ENCODE results near the gene PFKFB4. TPM values are rescaled to one million over a fixed set of nuclear protein-coding genes. Genes with fewer than 3 reads are reported as not detected.

Gene PFKFB4
- total RNA-seq, 3 donors from 2014 or later (not counting 1 experiment from before 2014, with no cell fraction given) = 2.4 to 4.3 (median 3.6) TPM

GRCh38 chr3:48558493-48559134 lies 2.0 kb upstream of the PFKFB4 start:
- H3K4me3 Mint-ChIP-seq = peak overlapping the region; percentile 55
- intact Hi-C loops (cut with micrococcal nuclease) = no loop called here
- peak; percentile 42 for TF ChIP-seq CTCF (IDR thresholded peaks at IDR 0.05)
- no peaks in the 10 kb centered on the region for H3K9me3 Mint-ChIP-seq
- Histone ChIP-seq H3K36me3 (ENCODE audit: control insufficient read depth, insufficient read depth, low read length) (no peaks in the 10 kb centered on the region), H3K9me3 (ENCODE audit: control insufficient read depth, insufficient read depth, low read length) (no peaks in the 10 kb centered on the region), H3K4me3 (ENCODE audit: low read length) (no peak overlapping the region), H3K27ac (ENCODE audit: low read length) (peak overlapping the region; percentile 44), H3K4me1 (ENCODE audit: control insufficient read depth, insufficient read depth, low read length) (peaks cover 57% of the 10 kb centered on the region), H3K27me3 (ENCODE audit: control insufficient read depth, insufficient read depth, low read length) (no peaks in the 10 kb centered on the region)
- H3K4me1 Mint-ChIP-seq = peaks cover 20 to 47% of the 10 kb centered on the region in 2 donors
- no peaks in the 10 kb centered on the region for H3K36me3 Mint-ChIP-seq
- ATAC-seq = no peak
- WGBS (ENCODE audit: insufficient coverage) = 58% methylated on average over 6 of the region's 6 CpGs
- H3K27ac Mint-ChIP-seq = peak overlapping the region; percentile 61 to 66
- peak in 1 of 2 donors; percentile 27 for DNase-seq
- no peaks in the 10 kb centered on the region for H3K27me3 Mint-ChIP-seq (ENCODE audit: low read depth in 2 of 2)

- no peaks in the 10 kb centered on the region for H3K36me3 ChIP-seq (ENCODE audit: control insufficient read depth, insufficient read depth, low read length)
- H3K27me3 ChIP-seq (ENCODE audit: control insufficient read depth, insufficient read depth, low read length) = no peaks in the 10 kb centered on the region
- peak overlapping the region; percentile 39 for H3K4me3 ChIP-seq (ENCODE audit: low read length)
- peaks cover 50% of the 10 kb centered on the region for H3K4me1 ChIP-seq (ENCODE audit: control insufficient read depth, insufficient read depth, low read length)
- no peaks in the 10 kb centered on the region for H3K27me3 Mint-ChIP-seq (ENCODE audit: low read depth in 2 of 2)
- intact Hi-C loops (cut with micrococcal nuclease) = loop anchor here (2.0 kb wide), 1 partner anchor 77 kb away; no protein-coding TSS in a partner anchor
- H3K4me1 Mint-ChIP-seq = peaks cover 20 to 38% of the 10 kb centered on the region in 2 donors
- no peak for TF ChIP-seq CTCF (IDR thresholded peaks at IDR 0.05)
- WGBS (ENCODE audit: insufficient coverage) = 19% methylated on average over 29 of the region's 29 CpGs
- H3K4me3 Mint-ChIP-seq = peak overlapping the region; percentile 93
- H3K9me3 Mint-ChIP-seq = no peaks in the 10 kb centered on the region
- peak overlapping the region; percentile 44 to 67 for H3K27ac Mint-ChIP-seq
- H3K9me3 ChIP-seq (ENCODE audit: control insufficient read depth, insufficient read depth, low read length) = no peaks in the 10 kb centered on the region
- no peak for ATAC-seq
- DNase-seq = no peak
- no peaks in the 10 kb centered on the region for H3K36me3 Mint-ChIP-seq
- H3K27ac ChIP-seq (ENCODE audit: low read length) = peak overlapping the region; percentile 11
Measured at GRCh38 chr3:48555949-48556795, 431 bp downstream of the PFKFB4 start.

DNA sequence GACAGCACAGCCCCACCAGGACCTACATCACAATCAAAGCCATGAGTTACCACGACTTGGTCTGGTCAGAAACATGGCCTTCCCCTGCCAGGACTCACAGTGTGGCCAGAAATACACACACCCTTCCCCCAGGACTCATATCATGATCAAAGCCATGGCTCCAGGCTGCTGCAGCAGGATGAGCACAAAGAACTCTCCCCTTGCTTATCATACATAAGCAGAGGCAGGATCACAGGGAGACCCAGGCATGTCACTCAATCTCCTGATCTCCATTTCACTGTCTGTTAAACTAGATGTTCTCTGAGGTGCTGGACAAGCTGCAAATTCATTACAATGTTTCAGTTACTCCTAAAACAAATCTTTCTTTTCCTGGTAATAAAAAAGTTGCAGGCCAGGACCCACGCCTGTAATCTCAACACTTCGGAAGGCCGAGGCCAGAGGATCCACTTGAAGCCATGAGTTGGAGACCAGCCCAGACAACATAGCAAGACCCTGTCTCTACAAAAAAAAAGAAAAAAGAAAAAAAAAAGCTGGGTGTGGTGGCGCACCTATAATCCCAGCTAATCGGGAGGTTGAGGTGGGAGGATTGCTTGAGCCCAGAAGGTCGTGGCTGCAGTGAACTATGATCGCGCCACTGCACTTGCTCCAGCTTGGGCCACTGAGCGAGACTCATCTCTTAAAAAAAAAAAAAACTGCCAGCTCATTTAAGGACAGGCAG lies 1.2 kb downstream of the PFKFB4 start:
- intact Hi-C loops (cut with micrococcal nuclease) = no loop called here
- no peak overlapping the region for H3K4me3 ChIP-seq (ENCODE audit: low read length)
- 95% methylated on average over 9 of the region's 10 CpGs for WGBS (ENCODE audit: insufficient coverage)
- Mint-ChIP-seq H3K9me3 (no peaks in the 10 kb centered on the region), H3K36me3 (no peaks in the 10 kb centered on the region), H3K27ac (no peak overlapping the region), H3K4me1 (peaks cover 18 to 36% of the 10 kb centered on the region in 2 donors), H3K4me3 (peak overlapping the region; percentile 63), H3K27me3 (ENCODE audit: low read depth in 2 of 2) (no peaks in the 10 kb centered on the region)
- no peak for ATAC-seq
- TF ChIP-seq CTCF (IDR thresholded peaks at IDR 0.05) = no peak
- H3K4me1 ChIP-seq (ENCODE audit: control insufficient read depth, insufficient read depth, low read length) = peaks cover 42% of the 10 kb centered on the region
- DNase-seq = no peak
- no peaks in the 10 kb centered on the region for H3K27me3 ChIP-seq (ENCODE audit: control insufficient read depth, insufficient read depth, low read length)
- no peak overlapping the region for H3K27ac ChIP-seq (ENCODE audit: low read length)
- H3K36me3 ChIP-seq (ENCODE audit: control insufficient read depth, insufficient read depth, low read length) = no peaks in the 10 kb centered on the region
- no peaks in the 10 kb centered on the region for H3K9me3 ChIP-seq (ENCODE audit: control insufficient read depth, insufficient read depth, low read length)
